PFSK-1 (cell line): ENCODE results near the gene PREP.

Source experiments
- FOXP2 ChIP-seq: optimal IDR thresholded peaks from 2 replicates; pipeline ENCODE3; 2011; ENCODE audit warnings: borderline replicate concordance, control low read depth, inconsistent platforms; ENCODE audit not compliant: insufficient read depth; ENCODE audit errors: extremely low read length, extremely low read depth
- SIN3A ChIP-seq: IDR thresholded peaks from 2 replicates; pipeline ENCODE4 v1.6.1; 2012; ENCODE audit warnings: mild to moderate bottlenecking, low read length, moderate library complexity, borderline replicate concordance; ENCODE audit not compliant: insufficient read depth

- no peak for TF ChIP-seq SIN3A
- no peak for TF ChIP-seq FOXP2
Measured at GRCh38 chr6:105430685-105431084, 27.8 kb upstream of the PREP start.
